ENCODE measurements around the gene INO80.

INO80 gene

DNA sequence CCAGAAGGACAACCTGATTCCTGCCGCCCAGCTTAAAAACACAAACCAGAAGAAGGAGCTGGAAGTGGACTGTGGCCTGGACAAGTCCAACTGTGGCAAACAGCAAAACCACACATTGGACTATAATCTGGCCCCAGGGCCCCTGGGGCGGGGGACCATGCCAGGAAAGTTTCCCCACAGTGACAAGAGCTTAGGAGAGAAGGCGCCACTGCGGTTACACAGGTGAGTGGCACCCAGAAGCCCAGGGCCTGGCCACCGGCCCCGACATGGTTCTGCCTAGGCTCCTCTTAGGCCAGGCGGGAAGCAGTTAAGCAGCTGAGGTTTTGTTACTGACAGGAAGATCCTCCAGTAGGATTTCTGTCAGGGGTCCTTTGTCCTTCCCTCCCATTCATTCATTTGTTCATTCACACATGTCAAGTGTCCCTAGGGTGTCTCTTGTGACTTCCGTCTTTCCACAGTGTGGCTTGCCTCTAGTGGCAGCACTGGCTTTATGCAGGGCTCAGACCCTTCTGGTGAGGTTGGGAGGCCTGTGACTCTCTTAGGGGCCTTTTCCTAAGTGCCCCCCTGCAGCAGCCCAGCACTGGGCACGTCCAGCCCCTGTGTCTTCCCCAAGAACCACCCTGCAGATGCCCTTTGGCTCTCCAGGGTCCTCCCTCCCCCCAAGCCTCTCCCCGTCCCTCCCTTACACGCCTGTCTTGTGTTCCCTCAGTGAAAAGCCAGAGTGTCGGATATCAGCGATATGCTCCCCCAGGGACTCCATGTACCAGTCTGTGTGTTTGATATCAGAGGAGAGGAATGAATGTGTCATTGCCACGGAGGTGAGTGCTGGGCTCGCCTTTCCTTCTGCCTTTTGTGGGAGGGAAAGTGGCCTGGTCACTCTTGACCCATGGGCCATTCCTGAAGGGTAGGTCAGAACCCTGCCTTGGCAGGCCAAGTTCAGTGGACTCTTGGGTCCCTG is 179.1 kb downstream of the INO80 start:
- H2BK15ac ChIP-seq (ENCODE audit: low read depth, poor library complexity, severe bottlenecking): no peak overlapping the region
- 80% methylated on average over 14 of the region's 15 CpGs for WGBS
- peak overlapping the region; percentile 19 for H4K8ac ChIP-seq (ENCODE audit: low read length)
- peak overlapping the region; percentile 41 for H4K91ac ChIP-seq (ENCODE audit: low read length)
- H2AFZ ChIP-seq (ENCODE audit: low read depth, low read length): no peak overlapping the region
- H3K4me3 ChIP-seq (ENCODE audit: insufficient read depth in 1 of 2, low read depth in 1 of 2, low read length in 2 of 2): no peak overlapping the region
- H3K4me2 ChIP-seq (ENCODE audit: low read length, poor library complexity, severe bottlenecking): no peak overlapping the region
- no peak overlapping the region for H2AK5ac ChIP-seq (ENCODE audit: low read length, severe bottlenecking)
- H3K36me3 ChIP-seq (ENCODE audit: control insufficient read depth in 1 of 2, insufficient read depth in 2 of 2, low read depth in 1 of 2, low read length in 2 of 2): peaks cover 0 to 4% of the 10 kb centered on the region in 2 experiments
- H2BK120ac ChIP-seq (ENCODE audit: low read depth, low read length): no peak overlapping the region
- peak overlapping the region in 1 of 2 experiments; percentile 24 for H3K4ac ChIP-seq (ENCODE audit: low read depth in 1 of 2, low read length in 2 of 2)
- no peaks in the 10 kb centered on the region for H3K9me3 ChIP-seq (ENCODE audit: control insufficient read depth, low read length)
- H3K4me1 ChIP-seq (ENCODE audit: control insufficient read depth, insufficient read depth, low read depth, low read length): peaks cover 35% of the 10 kb centered on the region
- DNase-seq: no peak
- no peak overlapping the region for H3K9ac ChIP-seq (ENCODE audit: low read length)
- H3K23ac ChIP-seq (ENCODE audit: low read length in 2 of 2): no peak overlapping the region
- H3K79me1 ChIP-seq (replicated peaks; ENCODE audit: low read length, poor library complexity, severe bottlenecking): no peaks in the 10 kb centered on the region
- peaks cover 14 to 38% of the 10 kb centered on the region in 2 experiments for H3K27me3 ChIP-seq (ENCODE audit: control insufficient read depth in 1 of 2, insufficient read depth in 1 of 2, low read length in 2 of 2)
- H2BK5ac ChIP-seq (ENCODE audit: low read depth, low read length, poor library complexity, severe bottlenecking): no peak overlapping the region
- H3K27ac ChIP-seq (ENCODE audit: low read length, poor library complexity, severe bottlenecking): no peak overlapping the region
- H3K14ac ChIP-seq (ENCODE audit: low read length in 2 of 2): no peak overlapping the region
- peak overlapping the region in 1 of 2 experiments; percentile 21 for H2BK12ac ChIP-seq (ENCODE audit: low read length in 2 of 2)
- H3K18ac ChIP-seq (ENCODE audit: low read depth in 1 of 2, low read length in 2 of 2): no peak overlapping the region

DNA sequence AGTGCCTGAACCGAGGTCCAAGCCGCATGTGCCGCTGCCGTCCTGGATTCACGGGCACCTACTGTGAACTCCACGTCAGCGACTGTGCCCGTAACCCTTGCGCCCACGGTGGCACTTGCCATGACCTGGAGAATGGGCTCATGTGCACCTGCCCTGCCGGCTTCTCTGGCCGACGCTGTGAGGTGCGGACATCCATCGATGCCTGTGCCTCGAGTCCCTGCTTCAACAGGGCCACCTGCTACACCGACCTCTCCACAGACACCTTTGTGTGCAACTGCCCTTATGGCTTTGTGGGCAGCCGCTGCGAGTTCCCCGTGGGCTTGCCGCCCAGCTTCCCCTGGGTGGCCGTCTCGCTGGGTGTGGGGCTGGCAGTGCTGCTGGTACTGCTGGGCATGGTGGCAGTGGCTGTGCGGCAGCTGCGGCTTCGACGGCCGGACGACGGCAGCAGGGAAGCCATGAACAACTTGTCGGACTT is 179.8 kb downstream of the INO80 start:
- Histone ChIP-seq H3K4me1 (ENCODE audit: control insufficient read depth, insufficient read depth, low read depth, low read length) (peaks cover 30% of the 10 kb centered on the region), H3K79me1 (replicated peaks; ENCODE audit: low read length, poor library complexity, severe bottlenecking) (no peaks in the 10 kb centered on the region), H3K4ac (ENCODE audit: low read depth in 1 of 2, low read length in 2 of 2) (no peak overlapping the region), H3K18ac (ENCODE audit: low read depth in 1 of 2, low read length in 2 of 2) (no peak overlapping the region), H2AK5ac (ENCODE audit: low read length, severe bottlenecking) (no peak overlapping the region), H3K9me3 (ENCODE audit: control insufficient read depth, low read length) (no peaks in the 10 kb centered on the region), H3K14ac (ENCODE audit: low read length in 2 of 2) (no peak overlapping the region), H3K4me3 (ENCODE audit: insufficient read depth in 1 of 2, low read depth in 1 of 2, low read length in 2 of 2) (no peak overlapping the region), H3K4me2 (ENCODE audit: low read length, poor library complexity, severe bottlenecking) (no peak overlapping the region), H2BK15ac (ENCODE audit: low read depth, poor library complexity, severe bottlenecking) (no peak overlapping the region), H2BK12ac (ENCODE audit: low read length in 2 of 2) (peak overlapping the region in 1 of 2 experiments; percentile 40), H4K91ac (ENCODE audit: low read length) (no peak overlapping the region), H2BK5ac (ENCODE audit: low read depth, low read length, poor library complexity, severe bottlenecking) (no peak overlapping the region), H3K27me3 (ENCODE audit: control insufficient read depth in 1 of 2, insufficient read depth in 1 of 2, low read length in 2 of 2) (peaks cover 20 to 45% of the 10 kb centered on the region in 2 experiments), H3K9ac (ENCODE audit: low read length) (no peak overlapping the region), H3K36me3 (ENCODE audit: control insufficient read depth in 1 of 2, insufficient read depth in 2 of 2, low read depth in 1 of 2, low read length in 2 of 2) (peaks cover 0 to 4% of the 10 kb centered on the region in 2 experiments), H2AFZ (ENCODE audit: low read depth, low read length) (no peak overlapping the region), H3K23ac (ENCODE audit: low read length in 2 of 2) (no peak overlapping the region), H2BK120ac (ENCODE audit: low read depth, low read length) (no peak overlapping the region), H3K27ac (ENCODE audit: low read length, poor library complexity, severe bottlenecking) (no peak overlapping the region), H4K8ac (ENCODE audit: low read length) (peak overlapping the region; percentile 5)
- DNase-seq: no peak
- 94% methylated on average over 31 of the region's 31 CpGs for WGBS

DNA sequence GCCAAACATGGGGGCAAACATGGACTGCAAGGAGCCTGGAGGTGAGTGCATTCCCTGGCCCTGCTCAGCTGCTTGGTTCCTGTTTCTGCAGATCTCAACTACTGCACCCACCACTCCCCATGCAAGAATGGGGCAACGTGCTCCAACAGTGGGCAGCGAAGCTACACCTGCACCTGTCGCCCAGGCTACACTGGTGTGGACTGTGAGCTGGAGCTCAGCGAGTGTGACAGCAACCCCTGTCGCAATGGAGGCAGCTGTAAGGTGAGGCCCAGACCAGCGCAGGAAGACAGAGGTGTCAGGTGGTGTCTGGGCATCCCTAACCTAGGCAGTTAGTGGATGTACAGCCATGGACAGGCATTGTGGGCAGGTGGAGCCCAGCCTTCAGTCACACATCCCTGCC is 181.6 kb downstream of the INO80 start:
- Histone ChIP-seq H2BK15ac (ENCODE audit: low read depth, poor library complexity, severe bottlenecking) (no peak overlapping the region), H2BK5ac (ENCODE audit: low read depth, low read length, poor library complexity, severe bottlenecking) (no peak overlapping the region), H3K18ac (ENCODE audit: low read depth in 1 of 2, low read length in 2 of 2) (no peak overlapping the region), H2AFZ (ENCODE audit: low read depth, low read length) (no peak overlapping the region), H3K36me3 (ENCODE audit: control insufficient read depth in 1 of 2, insufficient read depth in 2 of 2, low read depth in 1 of 2, low read length in 2 of 2) (peaks cover 0 to 4% of the 10 kb centered on the region in 2 experiments), H3K23ac (ENCODE audit: low read length in 2 of 2) (no peak overlapping the region), H4K91ac (ENCODE audit: low read length) (no peak overlapping the region), H3K79me1 (replicated peaks; ENCODE audit: low read length, poor library complexity, severe bottlenecking) (no peaks in the 10 kb centered on the region), H3K9ac (ENCODE audit: low read length) (no peak overlapping the region), H3K14ac (ENCODE audit: low read length in 2 of 2) (no peak overlapping the region), H2AK5ac (ENCODE audit: low read length, severe bottlenecking) (no peak overlapping the region), H3K4me3 (ENCODE audit: insufficient read depth in 1 of 2, low read depth in 1 of 2, low read length in 2 of 2) (no peak overlapping the region), H3K27ac (ENCODE audit: low read length, poor library complexity, severe bottlenecking) (no peak overlapping the region), H3K9me3 (ENCODE audit: control insufficient read depth, low read length) (no peaks in the 10 kb centered on the region), H3K4me2 (ENCODE audit: low read length, poor library complexity, severe bottlenecking) (no peak overlapping the region), H3K27me3 (ENCODE audit: control insufficient read depth in 1 of 2, insufficient read depth in 1 of 2, low read length in 2 of 2) (peaks cover 35 to 63% of the 10 kb centered on the region in 2 experiments), H2BK120ac (ENCODE audit: low read depth, low read length) (no peak overlapping the region), H3K4me1 (ENCODE audit: control insufficient read depth, insufficient read depth, low read depth, low read length) (peaks cover 32% of the 10 kb centered on the region), H2BK12ac (ENCODE audit: low read length in 2 of 2) (no peak overlapping the region), H3K4ac (ENCODE audit: low read depth in 1 of 2, low read length in 2 of 2) (no peak overlapping the region), H4K8ac (ENCODE audit: low read length) (no peak overlapping the region)
- 96% methylated on average over 6 of the region's 6 CpGs for WGBS
- DNase-seq: no peak

DNA sequence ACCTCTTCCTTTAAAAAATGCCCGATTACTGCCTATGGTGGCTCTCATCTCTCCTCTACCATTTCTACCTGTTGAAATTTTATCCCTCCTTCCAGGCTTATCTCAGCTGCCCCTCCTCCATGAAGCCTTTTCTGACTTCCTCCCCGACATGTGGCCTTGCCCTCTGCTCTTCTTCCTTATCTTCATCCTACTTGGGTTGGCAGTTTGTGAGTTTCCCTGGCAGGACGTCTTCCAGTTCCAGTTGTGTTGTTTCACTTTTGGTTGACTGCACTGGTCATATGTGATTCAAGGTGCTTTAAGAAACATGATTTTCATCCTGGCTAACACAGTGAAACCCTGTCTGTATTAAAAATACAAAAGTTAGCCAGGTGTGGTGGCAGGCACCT is 182.6 kb downstream of the INO80 start:
- no peak overlapping the region for H2AK5ac ChIP-seq (ENCODE audit: low read length, severe bottlenecking)
- no peak for DNase-seq
- WGBS: 100% methylated on average over 1 of the region's 3 CpGs
- no peak overlapping the region for H3K4ac ChIP-seq (ENCODE audit: low read depth in 1 of 2, low read length in 2 of 2)
- peaks cover 41% of the 10 kb centered on the region for H3K4me1 ChIP-seq (ENCODE audit: control insufficient read depth, insufficient read depth, low read depth, low read length)
- H3K27me3 ChIP-seq (ENCODE audit: control insufficient read depth in 1 of 2, insufficient read depth in 1 of 2, low read length in 2 of 2): peaks cover 40 to 73% of the 10 kb centered on the region in 2 experiments
- H3K4me2 ChIP-seq (ENCODE audit: low read length, poor library complexity, severe bottlenecking): no peak overlapping the region
- H4K8ac ChIP-seq (ENCODE audit: low read length): no peak overlapping the region
- no peak overlapping the region for H3K27ac ChIP-seq (ENCODE audit: low read length, poor library complexity, severe bottlenecking)
- no peak overlapping the region for H4K91ac ChIP-seq (ENCODE audit: low read length)
- no peak overlapping the region for H3K4me3 ChIP-seq (ENCODE audit: insufficient read depth in 1 of 2, low read depth in 1 of 2, low read length in 2 of 2)
- no peak overlapping the region for H3K9ac ChIP-seq (ENCODE audit: low read length)
- no peak overlapping the region for H3K18ac ChIP-seq (ENCODE audit: low read depth in 1 of 2, low read length in 2 of 2)
- H2BK12ac ChIP-seq (ENCODE audit: low read length in 2 of 2): no peak overlapping the region
- no peak overlapping the region for H2AFZ ChIP-seq (ENCODE audit: low read depth, low read length)
- peaks cover 0 to 4% of the 10 kb centered on the region in 2 experiments for H3K36me3 ChIP-seq (ENCODE audit: control insufficient read depth in 1 of 2, insufficient read depth in 2 of 2, low read depth in 1 of 2, low read length in 2 of 2)
- H3K14ac ChIP-seq (ENCODE audit: low read length in 2 of 2): no peak overlapping the region
- no peaks in the 10 kb centered on the region for H3K9me3 ChIP-seq (ENCODE audit: control insufficient read depth, low read length)
- no peak overlapping the region for H3K23ac ChIP-seq (ENCODE audit: low read length in 2 of 2)
- no peak overlapping the region for H2BK5ac ChIP-seq (ENCODE audit: low read depth, low read length, poor library complexity, severe bottlenecking)
- no peak overlapping the region for H2BK120ac ChIP-seq (ENCODE audit: low read depth, low read length)
- H2BK15ac ChIP-seq (ENCODE audit: low read depth, poor library complexity, severe bottlenecking): no peak overlapping the region
- H3K79me1 ChIP-seq (replicated peaks; ENCODE audit: low read length, poor library complexity, severe bottlenecking): no peaks in the 10 kb centered on the region
